Sciatic nerve (tissue), 2 donors: ENCODE results near the gene RIMS3. TPM values are rescaled to one million over a fixed set of nuclear protein-coding genes. Genes with fewer than 3 reads are reported as not detected.

ENCODE experiments used
- ATAC-seq: fragments of 200-7000 bp; cut with Tn5 transposase; one replicate; pipeline ENCODE4 v1.9.1; 2020; ENCODE audit warnings: mild to moderate bottlenecking, moderate library complexity
- DNase-seq: peaks from one replicate; pipeline ENCODE4 v3.0.0-alpha.2; 2020; ENCODE audit warnings: low spot score
- intact Hi-C: fragments of 100-400 bp; cut with DNase I; formaldehyde crosslinking; loops from one replicate; pipeline ENCODE4 v1.14.2; 2022
- total RNA-seq: library from RNA; stranded (reverse); fragmentation: NEBNext Ultra II Directional; extraction: Animal tissue kit (Norgen Biotek cat#: 25700); gene quantifications from one replicate; pipeline ENCODE4 v1.2.1, GENCODE V29; 2021
- donor health status: DM: no; HTN: no; CAD: no.
- donor health status: DM: no; HTN: no; CAD: no.

The RIMS3 gene
- total RNA-seq, 1 donor from 2014 or later: 8.7 TPM

GRCh38 chr1:40659649-40659947 lies 5.9 kb downstream of the RIMS3 start:
- ATAC-seq (no peak), DNase-seq (no peak)
- intact Hi-C loops: no loop called here

- intact Hi-C loops: no loop called here
- ATAC-seq (no peak), DNase-seq (no peak)
Observed at GRCh38 chr1:40658751-40659648, 6.5 kb downstream of the RIMS3 start.

- intact Hi-C loops: no loop called here
- DNase-seq (no peak), ATAC-seq (no peak)
Observed at GRCh38 chr1:40657046-40657445, 8.4 kb downstream of the RIMS3 start.

- ATAC-seq (no peak), DNase-seq (no peak)
- intact Hi-C loops: no loop called here
Observed at GRCh38 chr1:40653851-40654537, 11.5 kb downstream of the RIMS3 start.

GRCh38 chr1:40652979-40653378 lies 12.5 kb downstream of the RIMS3 start:
- intact Hi-C loops: no loop called here
- no peak for DNase-seq
- ATAC-seq: no peak

DNA sequence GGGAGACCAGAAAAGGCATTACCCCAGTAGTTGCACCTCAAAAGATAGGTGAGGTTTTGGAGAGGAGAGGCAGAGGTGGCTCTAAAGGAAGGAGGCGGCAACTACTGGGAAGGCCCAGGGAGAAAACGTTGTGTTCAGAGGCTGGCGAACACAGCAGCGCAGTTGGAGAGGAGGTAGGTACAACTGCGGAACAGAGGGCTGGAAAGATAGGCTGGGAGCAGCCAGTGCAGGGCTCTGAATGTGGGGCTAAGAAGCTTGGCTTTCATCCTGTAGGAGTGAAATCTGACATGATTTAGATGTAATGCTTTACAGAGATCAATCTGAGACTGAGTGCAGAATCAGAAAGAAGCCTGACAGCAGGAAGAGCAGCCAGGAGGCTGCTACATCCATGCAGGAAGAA lies 13.0 kb downstream of the RIMS3 start:
- DNase-seq (no peak), ATAC-seq (no peak)
- intact Hi-C loops: no loop called here

DNA sequence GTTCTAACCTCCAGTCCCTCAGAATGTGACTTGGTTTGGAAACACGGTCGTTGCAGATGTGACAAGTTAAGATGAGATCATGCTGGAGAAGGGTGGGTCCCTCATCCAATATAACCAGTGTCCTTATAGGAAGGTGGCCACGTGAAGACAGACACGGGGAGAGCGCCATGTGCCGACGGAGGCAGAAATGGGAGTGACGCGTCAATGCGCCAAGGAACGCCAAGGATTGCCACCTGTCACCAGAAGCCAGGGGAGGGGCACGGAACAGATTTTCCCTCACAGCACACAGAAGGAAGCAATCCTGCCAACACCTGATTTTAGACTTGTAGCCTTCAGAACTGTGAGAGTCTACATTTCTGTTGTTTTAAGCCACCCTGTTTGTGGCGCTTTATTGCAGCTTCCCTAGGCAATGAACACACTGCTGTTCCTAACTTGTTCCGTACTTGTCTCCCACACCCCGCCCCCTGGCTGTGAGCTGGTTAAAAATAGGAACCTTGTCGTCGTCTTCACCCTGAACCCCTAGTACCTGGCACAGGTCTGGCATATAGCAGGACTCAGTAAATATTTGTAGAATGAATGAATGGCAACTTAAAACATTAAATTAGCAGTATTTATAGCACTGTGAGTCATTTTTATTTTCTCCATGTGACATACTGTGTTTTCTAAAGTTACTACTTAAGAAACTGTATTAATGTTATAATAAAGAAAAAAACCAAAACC lies 14.2 kb downstream of the RIMS3 start:
- intact Hi-C loops: no loop called here
- DNase-seq (no peak), ATAC-seq (no peak)

- ATAC-seq (no peak), DNase-seq (no peak)
- intact Hi-C loops: no loop called here
Observed at GRCh38 chr1:40650075-40650474, 15.4 kb downstream of the RIMS3 start.

GRCh38 chr1:40649592-40649930 lies 15.9 kb downstream of the RIMS3 start:
- intact Hi-C loops: no loop called here
- ATAC-seq (no peak), DNase-seq (no peak)

GRCh38 chr1:40648928-40649591 lies 16.4 kb downstream of the RIMS3 start:
- DNase-seq (no peak), ATAC-seq (no peak)
- intact Hi-C loops: no loop called here

- ATAC-seq (no peak), DNase-seq (no peak)
- intact Hi-C loops: no loop called here
Observed at GRCh38 chr1:40648200-40648599, 17.3 kb downstream of the RIMS3 start.

DNA sequence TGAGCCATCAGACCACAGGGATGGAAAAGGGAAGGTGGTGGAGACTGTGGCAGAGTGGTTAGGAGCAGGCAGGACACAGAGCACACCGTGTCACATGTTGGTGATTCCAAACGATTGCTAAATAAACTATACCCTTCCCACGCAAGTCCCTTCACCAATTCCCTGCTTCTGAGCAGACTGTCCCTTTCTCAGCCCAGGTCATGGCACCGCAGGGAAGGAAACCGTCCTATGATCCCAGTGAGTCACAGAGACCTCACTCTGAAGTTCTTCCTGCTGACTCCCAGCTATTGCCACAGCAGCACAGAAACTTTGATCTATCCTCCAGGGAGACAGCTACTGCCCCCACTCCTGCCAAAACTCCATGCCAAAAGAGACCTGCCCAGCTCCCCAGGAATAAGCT lies 19.2 kb downstream of the RIMS3 start:
- ATAC-seq: no peak
- no peak for DNase-seq
- intact Hi-C loops: no loop called here

DNA sequence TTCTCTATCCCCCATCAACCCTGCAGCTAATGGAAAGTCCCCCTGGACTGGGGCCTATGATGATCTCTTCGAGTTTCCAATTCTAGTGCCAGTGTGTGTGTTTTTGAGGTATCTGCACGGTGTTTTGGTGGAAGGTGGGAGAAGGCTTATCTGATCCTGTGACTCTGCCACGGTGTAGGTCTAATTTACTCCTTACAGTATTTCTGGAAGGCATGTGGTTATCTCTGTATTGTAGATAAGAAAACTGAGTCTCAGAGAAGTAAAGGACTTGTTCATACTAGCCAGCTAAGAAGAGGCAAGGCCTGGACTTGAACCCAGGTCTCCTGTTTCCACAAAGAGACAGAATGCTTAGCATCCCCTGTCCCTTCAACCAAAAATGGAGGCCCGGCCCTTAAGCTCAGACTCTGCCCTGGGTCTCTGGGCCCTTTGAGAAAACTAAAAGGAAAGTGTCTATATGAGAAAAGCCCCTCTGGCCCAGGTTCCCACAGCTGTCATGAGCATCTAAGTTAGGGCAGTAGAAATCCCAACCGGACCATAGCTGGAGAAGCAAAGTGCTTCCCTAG lies 20.3 kb downstream of the RIMS3 start:
- no peak for ATAC-seq

DNA sequence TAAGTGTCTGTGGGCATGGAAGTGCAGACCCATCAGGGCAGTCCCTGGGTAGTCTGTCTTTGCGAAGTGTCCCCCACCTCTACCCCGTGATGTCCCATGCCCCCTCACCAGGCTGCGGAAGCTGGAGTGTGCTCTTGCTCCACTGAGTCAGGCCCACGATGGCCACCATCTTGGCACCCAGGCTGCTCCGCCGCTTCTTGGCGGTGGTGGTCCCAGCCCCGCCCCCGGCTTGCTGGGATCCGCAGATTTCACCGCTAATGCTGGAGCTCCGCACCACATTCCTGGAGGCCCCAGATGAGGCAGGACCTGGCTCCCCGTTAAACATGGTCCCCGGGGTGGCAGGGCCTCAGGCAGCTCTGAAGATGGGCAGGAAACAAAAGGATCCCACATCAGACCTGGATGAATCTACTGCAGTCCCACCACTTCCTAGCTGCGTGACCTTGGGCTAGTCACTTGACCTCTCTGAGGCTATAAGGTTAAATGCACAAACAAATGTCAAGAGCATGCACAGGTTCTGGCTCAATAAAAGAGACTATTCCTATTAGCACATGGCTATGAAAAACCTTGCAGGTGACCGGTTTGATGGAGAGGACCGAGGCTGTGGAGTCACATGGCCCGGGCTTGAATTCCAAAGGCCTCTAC lies 23.8 kb downstream of the RIMS3 start:
- intact Hi-C loops: no loop called here
- no peak for ATAC-seq
- no peak for DNase-seq

More for the DNA sequence above, 20.3 kb downstream of the RIMS3 start:
- no peak for DNase-seq
- intact Hi-C loops: no loop called here

DNA sequence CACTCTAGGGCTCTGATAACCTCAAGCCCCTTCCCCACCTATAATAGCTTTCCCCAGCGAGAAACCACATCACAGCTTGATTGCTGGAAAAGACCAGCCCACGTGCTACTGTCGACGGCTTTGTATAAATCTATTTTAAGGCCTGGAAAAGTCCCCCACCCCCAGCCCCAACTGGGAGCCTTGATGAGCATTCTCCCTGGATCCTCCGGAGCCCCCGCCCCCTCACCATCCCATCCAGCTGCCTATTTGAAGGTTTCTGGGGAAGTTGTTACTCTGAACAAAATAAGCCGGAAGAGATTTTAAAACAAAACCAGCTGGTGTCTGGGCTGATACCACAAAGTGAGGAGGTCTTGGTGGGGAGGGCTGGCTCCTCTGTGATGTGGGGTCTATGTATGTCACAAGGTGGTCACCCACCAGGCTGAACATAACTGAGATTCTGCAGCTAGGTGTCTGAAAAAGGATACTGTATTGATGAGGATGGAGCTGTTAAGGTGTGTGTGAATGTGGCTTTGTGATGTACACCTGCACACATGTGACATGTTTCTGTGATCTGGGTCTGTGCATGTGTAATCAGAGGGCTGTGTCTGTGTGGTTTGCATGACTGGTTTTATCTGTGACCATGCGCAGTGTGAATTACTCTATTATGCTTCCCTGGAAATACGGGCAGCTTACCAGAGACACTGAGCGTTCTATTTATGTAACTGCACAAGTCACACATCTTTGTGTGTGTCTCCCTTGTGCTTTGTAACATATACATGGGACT lies 25.0 kb downstream of the RIMS3 start:
- ATAC-seq: no peak
- intact Hi-C loops: no loop called here
- DNase-seq: no peak

DNA sequence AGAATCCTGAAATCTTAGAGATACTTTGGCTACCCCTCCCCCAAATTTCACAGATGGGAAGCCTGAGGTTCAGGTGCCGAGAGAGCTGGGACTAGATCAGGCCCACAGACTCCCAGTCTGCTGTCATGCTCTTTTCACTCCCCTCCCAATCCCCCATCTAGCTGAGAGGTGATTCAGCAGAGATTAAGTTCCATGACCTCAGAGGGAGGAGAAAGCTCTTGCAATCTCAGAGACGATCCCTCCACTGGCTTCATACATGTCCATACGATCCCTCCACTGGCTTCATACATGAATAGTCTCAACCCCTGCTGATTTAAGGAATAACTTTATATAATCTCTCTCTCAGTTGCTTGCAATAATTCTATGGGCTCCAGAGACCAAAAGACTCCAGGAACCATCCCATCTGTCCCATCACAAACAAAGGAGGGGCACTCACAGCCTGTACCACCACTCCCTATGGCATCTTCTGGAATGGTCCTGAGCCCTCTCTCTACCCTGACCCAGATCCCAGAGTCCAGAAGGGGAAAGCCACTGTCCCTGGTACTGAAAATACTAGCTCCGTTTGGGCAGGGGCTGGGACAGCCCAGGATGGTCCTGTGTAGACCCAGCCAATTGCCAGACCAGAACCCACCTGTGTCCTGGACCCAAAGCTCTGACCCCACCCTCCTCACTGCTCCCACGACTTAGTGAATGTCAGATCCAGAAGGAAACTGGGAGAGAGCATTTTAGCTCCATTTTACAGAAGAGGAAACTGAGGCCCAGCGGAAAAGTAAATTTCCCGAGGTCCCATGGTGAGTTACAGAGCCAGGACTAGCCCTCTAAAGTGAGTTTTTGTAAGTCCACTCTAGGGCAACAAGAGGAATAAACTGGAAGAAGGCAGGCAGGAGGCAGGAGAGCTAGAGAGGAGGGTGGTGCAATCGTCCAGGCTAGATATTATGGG lies 27.1 kb downstream of the RIMS3 start:
- DNase-seq: no peak
- intact Hi-C loops: no loop called here
- ATAC-seq: no peak

DNA sequence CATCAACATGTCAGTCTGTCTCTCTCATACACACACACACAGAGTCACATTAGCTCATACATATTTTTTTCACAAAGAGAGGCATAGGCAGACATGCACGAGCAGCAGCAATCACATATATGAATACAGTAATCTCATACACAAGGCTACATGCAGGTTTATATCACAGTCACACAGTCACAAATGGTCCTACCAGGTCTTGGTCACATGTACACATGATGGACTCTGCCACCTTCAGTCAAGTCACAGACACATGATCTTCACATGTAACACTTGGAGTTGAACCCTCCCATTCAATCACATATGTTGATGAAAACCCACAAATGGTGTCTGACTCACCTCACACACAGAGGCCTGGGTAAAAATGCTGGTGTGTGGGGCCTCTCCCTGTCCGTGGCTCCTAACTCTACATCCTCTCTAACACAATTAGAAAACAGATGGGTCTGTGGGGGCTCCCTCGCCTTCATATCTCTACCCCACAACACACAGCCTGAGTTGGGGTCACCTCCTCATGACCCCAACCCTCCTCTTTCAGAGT lies 27.9 kb downstream of the RIMS3 start:
- DNase-seq (peak; percentile 9), ATAC-seq (no peak)
- intact Hi-C loops: no loop called here
